ENCODE results near the gene SH2D7.

The SH2D7 gene

DNA sequence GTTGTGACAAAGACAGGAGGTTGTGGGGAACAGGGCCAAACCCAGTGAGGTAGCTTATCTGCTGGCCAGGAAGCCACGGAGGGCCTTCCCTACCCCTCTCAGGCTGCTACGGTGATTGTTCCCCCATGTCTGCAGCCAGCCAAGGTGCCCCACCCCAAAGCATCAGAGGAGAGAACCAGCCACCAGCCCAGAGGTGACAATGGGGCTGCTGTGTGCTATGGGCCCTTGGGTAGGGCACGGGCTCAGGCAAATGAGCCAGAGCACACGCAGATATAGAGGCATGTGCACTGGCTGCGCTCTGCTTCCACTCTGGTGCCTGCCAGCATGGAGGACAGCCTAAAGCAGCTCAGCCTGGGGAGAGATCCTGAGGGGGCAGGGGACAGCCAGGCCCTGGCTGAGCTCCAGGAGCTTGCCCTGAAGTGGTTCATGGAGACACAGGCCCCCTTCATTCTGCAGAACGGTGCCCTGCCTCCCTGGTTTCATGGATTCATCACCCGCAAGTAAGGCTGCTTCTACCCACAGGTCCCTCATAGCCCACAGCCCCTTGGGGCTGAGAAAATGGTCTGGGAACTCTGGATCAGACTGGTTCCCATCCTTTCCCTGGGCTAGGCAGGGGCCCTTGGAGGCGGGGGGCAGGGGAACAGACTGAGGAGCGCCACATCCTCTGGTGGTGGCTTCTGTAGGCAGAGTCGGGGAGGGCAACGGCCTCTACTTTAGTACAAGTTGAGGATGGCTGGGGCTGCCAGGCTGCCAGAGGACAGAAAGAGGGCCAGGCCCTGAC, at the start of gene SH2D7:
Gene SH2D7 (plus strand): TSS at position 301 of the 781 bp plus-strand sequence. CDS start 24 bp downstream, at position 325.
- no peaks in the 10 kb centered on the region for H3K27me3 ChIP-seq
- H3K4me2 ChIP-seq = peak within 1 kb of the TSS; percentile 26; the same call in 1 of the 2 replicates
- no peaks in the 10 kb centered on the region for H3K36me3 ChIP-seq
- no peak within 1 kb of the TSS for H3K27ac ChIP-seq
- H3K9me3 ChIP-seq = no peaks in the 10 kb centered on the region
- no peak within 1 kb of the TSS for H3K4me3 ChIP-seq
- H3K4me1 ChIP-seq = peaks cover 16% of the 10 kb centered on the region
- no peak for TF ChIP-seq Cebpa-rat (IDR thresholded peaks at IDR 0.05)
- no peaks in the 10 kb centered on the region for H4K20me1 ChIP-seq
- H3K9ac ChIP-seq = no peak within 1 kb of the TSS

DNA sequence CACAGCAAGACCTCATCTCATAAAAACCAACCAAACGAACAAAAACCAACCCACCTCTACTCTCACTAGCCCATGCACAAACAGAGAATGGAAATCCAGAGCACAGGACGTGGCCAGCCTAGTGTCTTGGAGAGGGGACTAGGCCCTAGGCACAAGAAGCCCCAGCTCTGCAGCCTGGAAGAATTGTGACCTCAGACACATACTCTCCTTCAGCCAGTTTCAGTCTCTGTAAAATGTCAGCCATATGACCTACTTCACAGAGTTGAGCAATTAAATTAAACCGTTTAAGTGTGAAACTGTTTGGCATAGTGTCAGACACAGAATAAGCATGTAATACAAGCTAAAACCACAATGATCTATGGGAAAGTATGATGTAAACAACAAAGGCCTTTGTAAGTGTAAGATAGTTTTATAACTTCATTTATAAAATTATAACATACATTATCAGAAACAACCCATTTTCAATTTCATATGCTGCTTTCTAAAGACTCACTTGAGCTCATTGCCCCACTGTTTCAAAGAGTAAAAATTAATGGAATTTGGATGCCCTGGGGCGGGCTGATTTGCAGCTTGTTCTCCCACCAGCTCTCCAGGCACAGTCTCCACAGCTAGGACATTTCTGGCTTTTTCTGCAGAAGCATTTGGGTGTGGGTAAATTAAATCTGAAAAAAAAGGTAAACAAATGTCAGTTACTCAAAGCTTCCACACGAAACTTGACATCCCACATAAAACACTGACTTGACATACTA, 47.8 kb upstream of the SH2D7 start:
- Histone ChIP-seq H3K4me2 (no peak overlapping the region), H3K36me3 (peaks cover 38% of the 10 kb centered on the region), H3K27me3 (no peaks in the 10 kb centered on the region), H3K27ac (no peak overlapping the region), H4K20me1 (no peaks in the 10 kb centered on the region), H3K4me3 (no peak overlapping the region), H3K9me3 (no peaks in the 10 kb centered on the region), H3K4me1 (peaks cover 39% of the 10 kb centered on the region), H3K9ac (no peak overlapping the region)
- no peak for TF ChIP-seq Cebpa-rat (IDR thresholded peaks at IDR 0.05)

DNA sequence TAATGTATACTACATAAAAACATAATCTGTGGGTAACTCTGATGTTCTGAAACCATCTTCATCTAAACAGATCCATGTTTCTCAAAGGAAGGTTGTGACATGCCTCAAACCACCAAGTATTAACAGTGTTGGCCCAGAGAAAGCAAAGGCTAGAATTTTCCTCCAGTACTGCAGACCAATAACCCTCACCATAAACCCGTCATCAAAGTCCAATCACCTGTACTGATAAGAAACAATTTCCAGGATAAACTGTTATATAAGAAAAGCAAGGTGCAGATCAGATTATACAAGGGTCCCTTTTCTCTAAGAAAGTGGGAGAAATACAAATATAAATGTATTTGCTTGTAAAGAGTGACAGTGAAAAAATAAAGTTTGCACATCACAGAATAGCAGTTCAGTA, 47.2 kb upstream of the SH2D7 start:
- Histone ChIP-seq H3K4me3 (no peak overlapping the region), H3K4me2 (no peak overlapping the region), H3K9ac (no peak overlapping the region), H3K4me1 (peaks cover 45% of the 10 kb centered on the region), H3K27me3 (no peaks in the 10 kb centered on the region), H3K36me3 (peaks cover 34% of the 10 kb centered on the region), H3K27ac (no peak overlapping the region), H3K9me3 (no peaks in the 10 kb centered on the region), H4K20me1 (no peaks in the 10 kb centered on the region)
- TF ChIP-seq Cebpa-rat (IDR thresholded peaks at IDR 0.05) = no peak

DNA sequence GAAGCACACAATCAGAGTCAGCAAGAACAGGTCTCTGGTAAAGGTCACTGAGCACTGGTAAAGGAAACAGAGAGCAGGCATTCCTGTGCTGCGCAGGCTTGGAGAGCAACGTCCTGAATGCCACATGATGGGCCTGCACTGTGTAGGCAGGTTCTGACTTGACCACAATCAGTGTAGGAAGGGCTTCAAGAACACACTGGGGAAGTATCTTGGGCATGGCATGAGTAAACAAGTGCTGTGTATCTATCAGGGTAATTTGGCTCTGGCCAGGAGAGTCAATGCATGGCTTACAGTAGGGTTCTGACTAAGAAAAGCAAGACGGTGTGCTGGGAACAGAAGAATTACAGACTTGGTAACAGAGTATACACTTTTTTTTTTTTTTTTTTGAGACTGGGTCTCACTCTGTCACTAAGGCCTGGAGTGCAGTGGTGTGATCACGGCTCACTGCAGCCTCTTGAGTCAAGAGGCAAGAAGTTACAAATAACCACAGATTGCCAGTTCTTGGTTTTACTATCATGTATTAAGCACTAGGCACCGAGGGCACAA, 45.5 kb upstream of the SH2D7 start:
- Histone ChIP-seq H3K9me3 (no peaks in the 10 kb centered on the region), H3K4me1 (peaks cover 59% of the 10 kb centered on the region), H3K4me2 (peak overlapping the region; percentile 81), H3K36me3 (peaks cover 31% of the 10 kb centered on the region), H4K20me1 (no peaks in the 10 kb centered on the region), H3K27ac (peak overlapping the region; percentile 87), H3K4me3 (no peak overlapping the region), H3K9ac (peak overlapping the region; percentile 9; the same call in 1 of the 2 replicates), H3K27me3 (no peaks in the 10 kb centered on the region)
- TF ChIP-seq Cebpa-rat (IDR thresholded peaks at IDR 0.05) = no peak

DNA sequence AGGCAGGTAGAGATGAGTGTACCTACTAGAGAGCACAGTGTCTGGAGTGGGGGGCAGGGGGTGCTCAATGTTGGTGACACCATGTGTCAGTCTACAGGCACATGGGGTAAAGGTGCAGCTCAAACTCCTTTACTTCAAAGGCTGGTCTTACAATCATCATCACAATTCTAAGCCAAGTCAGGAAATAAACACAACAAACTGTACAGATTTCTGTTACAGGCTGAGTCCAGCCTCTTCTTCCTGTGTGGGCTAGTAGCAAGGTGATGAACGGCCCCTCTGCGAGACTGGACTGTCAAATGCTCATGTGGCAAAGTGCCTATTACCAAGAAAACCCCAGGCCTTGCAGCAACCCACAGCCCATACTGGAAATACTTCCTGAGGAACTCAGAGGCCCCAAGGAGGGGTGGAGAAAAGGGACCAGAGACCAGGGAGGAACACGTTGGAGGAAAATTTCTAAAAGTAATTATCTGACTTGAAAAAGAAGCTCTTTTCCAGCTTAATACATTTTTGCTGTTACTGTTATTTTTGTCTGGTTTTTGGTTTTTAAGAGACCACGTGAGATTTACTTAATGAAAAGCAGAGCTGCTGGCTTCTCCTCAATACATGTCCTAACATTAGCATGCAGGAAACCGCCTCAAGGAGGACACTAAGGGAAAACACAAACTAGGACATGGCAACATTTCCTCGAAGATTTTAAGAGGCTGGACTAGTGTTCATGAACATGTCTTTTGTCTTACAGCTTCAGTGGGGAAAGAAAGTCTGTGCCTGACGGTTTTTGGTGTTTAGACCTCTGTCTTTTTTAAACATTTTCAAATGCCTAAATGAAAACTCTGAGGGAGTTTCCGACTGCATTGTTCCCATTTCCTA, 44.4 kb upstream of the SH2D7 start:
- Histone ChIP-seq H3K4me3 (0 out of 2 replicates have a peak overlapping the region, but pooled peaks have one; percentile 11), H3K36me3 (peaks cover 25% of the 10 kb centered on the region), H3K9ac (peak overlapping the region; percentile 61), H3K9me3 (no peaks in the 10 kb centered on the region), H3K4me2 (peak overlapping the region; percentile 81), H3K27ac (peak overlapping the region; percentile 87), H3K27me3 (no peaks in the 10 kb centered on the region), H4K20me1 (no peaks in the 10 kb centered on the region), H3K4me1 (peaks cover 67% of the 10 kb centered on the region)
- no peak for TF ChIP-seq Cebpa-rat (IDR thresholded peaks at IDR 0.05)

- H3K27ac ChIP-seq = peak overlapping the region; percentile 87
- peaks cover 25% of the 10 kb centered on the region for H3K36me3 ChIP-seq
- TF ChIP-seq Cebpa-rat (IDR thresholded peaks at IDR 0.05) = no peak
- H3K9ac ChIP-seq = peak overlapping the region; percentile 61
- H3K4me2 ChIP-seq = peak overlapping the region; percentile 81
- H3K27me3 ChIP-seq = no peaks in the 10 kb centered on the region
- H3K9me3 ChIP-seq = no peaks in the 10 kb centered on the region
- H3K4me1 ChIP-seq = peaks cover 73% of the 10 kb centered on the region
- no peak overlapping the region for H3K4me3 ChIP-seq
- H4K20me1 ChIP-seq = no peaks in the 10 kb centered on the region
These were observed 43.8 kb upstream of the SH2D7 start for GRCh38 chr15:78048628-78048920.

DNA sequence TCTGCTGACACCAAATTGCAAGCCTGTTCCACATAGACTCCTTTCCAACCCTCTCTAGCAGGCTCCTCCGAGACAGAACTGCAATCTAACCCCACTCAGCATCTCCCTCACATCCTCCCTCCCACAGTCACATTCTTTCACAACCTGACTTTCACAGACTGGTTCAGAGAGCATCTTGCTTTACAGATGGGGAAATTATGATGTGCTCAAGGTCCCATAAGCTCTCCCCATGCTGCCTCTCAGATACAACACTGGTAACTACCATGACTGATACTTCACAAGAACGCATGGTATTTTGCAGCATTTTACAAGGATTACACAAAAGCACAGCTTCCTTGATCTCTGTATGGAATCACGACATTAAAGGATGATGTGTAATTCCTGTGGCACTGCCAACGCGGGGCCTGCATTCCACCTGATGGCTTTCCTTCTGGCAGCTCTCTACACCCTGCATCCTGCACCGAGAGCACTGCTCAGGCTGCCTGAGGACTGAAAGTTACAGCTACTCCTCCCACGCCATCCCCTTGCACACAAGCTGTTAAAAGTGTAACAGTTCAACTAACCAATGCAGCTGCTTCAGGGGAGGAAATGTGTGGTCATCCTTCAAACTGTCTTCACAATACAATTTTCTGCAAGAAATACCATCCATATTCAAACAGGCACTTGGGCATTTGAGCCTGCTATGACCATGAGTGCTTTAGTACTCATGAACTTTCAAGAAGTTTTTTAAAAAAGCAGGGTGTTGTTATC, 42.5 kb upstream of the SH2D7 start:
- peaks cover 17% of the 10 kb centered on the region for H3K36me3 ChIP-seq
- peak overlapping the region; percentile 70 for H3K9ac ChIP-seq
- H4K20me1 ChIP-seq = no peaks in the 10 kb centered on the region
- H3K4me2 ChIP-seq = peak overlapping the region; percentile 81
- TF ChIP-seq Cebpa-rat (IDR thresholded peaks at IDR 0.05) = no peak
- no peaks in the 10 kb centered on the region for H3K27me3 ChIP-seq
- no peaks in the 10 kb centered on the region for H3K9me3 ChIP-seq
- peak overlapping the region; percentile 32; the same call in 1 of the 2 replicates for H3K4me3 ChIP-seq
- H3K27ac ChIP-seq = peak overlapping the region; percentile 87
- peaks cover 86% of the 10 kb centered on the region for H3K4me1 ChIP-seq

GRCh38 chr15:78050441-78050809, 41.9 kb upstream of the SH2D7 start:
- H3K36me3 ChIP-seq = peaks cover 16% of the 10 kb centered on the region
- H4K20me1 ChIP-seq = no peaks in the 10 kb centered on the region
- H3K9me3 ChIP-seq = no peaks in the 10 kb centered on the region
- H3K27me3 ChIP-seq = no peaks in the 10 kb centered on the region
- peak overlapping the region; percentile 81 for H3K4me2 ChIP-seq
- H3K27ac ChIP-seq = peak overlapping the region; percentile 87
- no peak for TF ChIP-seq Cebpa-rat (IDR thresholded peaks at IDR 0.05)
- H3K4me3 ChIP-seq = no peak overlapping the region; the same call in 1 of the 2 replicates
- H3K4me1 ChIP-seq = peaks cover 91% of the 10 kb centered on the region
- H3K9ac ChIP-seq = peak overlapping the region; percentile 70

DNA sequence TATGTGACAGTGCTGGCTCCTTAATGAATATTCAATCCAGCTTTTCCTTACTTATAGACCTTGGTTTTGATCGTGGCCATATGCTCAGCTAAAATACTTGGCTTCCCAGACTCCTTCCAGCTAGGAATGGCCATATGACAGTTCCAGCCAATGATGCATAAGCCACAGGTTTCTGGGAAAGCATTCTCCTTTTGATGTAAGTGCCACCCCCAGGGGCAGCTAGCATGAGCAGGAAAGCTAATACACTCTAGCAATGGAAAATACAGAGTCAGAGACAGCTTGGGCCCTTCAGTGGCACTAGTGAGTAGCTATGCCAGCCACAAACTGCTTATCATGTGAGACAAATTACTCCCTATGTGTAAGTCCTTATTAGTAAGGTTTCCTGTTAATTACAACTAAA, 41.5 kb upstream of the SH2D7 start:
- H3K4me3 ChIP-seq = no peak overlapping the region

More for the DNA sequence above, 41.5 kb upstream of the SH2D7 start:
- Histone ChIP-seq H3K27me3 (no peaks in the 10 kb centered on the region), H3K9ac (peak overlapping the region; percentile 70), H3K4me2 (peak overlapping the region; percentile 81), H3K9me3 (no peaks in the 10 kb centered on the region), H3K4me1 (peaks cover 95% of the 10 kb centered on the region), H3K36me3 (peaks cover 16% of the 10 kb centered on the region), H4K20me1 (no peaks in the 10 kb centered on the region), H3K27ac (peak overlapping the region; percentile 87)
- TF ChIP-seq Cebpa-rat (IDR thresholded peaks at IDR 0.05) = no peak

All from BLaER1 (cell line).